ENCODE measurements around the gene HPS5. TPM values are rescaled to one million over a fixed set of nuclear protein-coding genes. Genes with fewer than 3 reads are reported as not detected.

Gene HPS5
- total and polyA plus RNA-seq, 2 of the 13 experiments (the other 11 are each of a cell fraction or from before 2014, with no cell fraction given) = 6.6 to 25.5 TPM

GRCh38 chr11:18321969-18322711, at the start of gene HPS5, which contains the start of gene GTF2H1 (continued):
- TF ChIP-seq ZNF318 (CRISPR knock-in tag; IDR thresholded peaks at IDR 0.05) = peak; percentile 90; the same call in 1 of the 2 replicates
- TF ChIP-seq ZNF556 (CRISPR knock-in tag; IDR thresholded peaks at IDR 0.05; ENCODE audit: borderline replicate concordance) = peak; percentile 83; the same call in 1 of the 2 replicates
- no peak for TF ChIP-seq PLSCR1 (CRISPR knock-in tag; IDR thresholded peaks at IDR 0.05; ENCODE audit: borderline replicate concordance)
- peak; percentile 85 for TF ChIP-seq ARNT2 (CRISPR knock-in tag; IDR thresholded peaks at IDR 0.05; ENCODE audit: low read depth)
- peak; percentile 90 for TF ChIP-seq MEF2D (CRISPR knock-in tag; IDR thresholded peaks at IDR 0.05)
- peak; percentile 97 for TF ChIP-seq MTERF4 (CRISPR knock-in tag; IDR thresholded peaks at IDR 0.05)
- TF ChIP-seq FOSL1 (CRISPR knock-in tag; IDR thresholded peaks at IDR 0.05; ENCODE audit: borderline replicate concordance) = no peak
- TF ChIP-seq CCAR2 (optimal IDR thresholded peaks at IDR 0.05; ENCODE audit: low read depth, low read length) = no peak
- no peak for TF ChIP-seq ZMAT5 (CRISPR knock-in tag; IDR thresholded peaks at IDR 0.05; ENCODE audit: borderline replicate concordance, low read depth)
- TF ChIP-seq CTCF (CRISPR knock-in tag; IDR thresholded peaks at IDR 0.05) = peak; percentile 16; the same call in 1 of the 2 replicates
- peak; percentile 99 for TF ChIP-seq SAP130 (CRISPR knock-in tag; IDR thresholded peaks at IDR 0.05; ENCODE audit: low read depth)
- TF ChIP-seq HOXA9 (CRISPR knock-in tag; IDR thresholded peaks at IDR 0.05; ENCODE audit: borderline replicate concordance) = peak; percentile 88
